Activated CD4-positive, CD25-positive, alpha-beta regulatory T cell treated with anti-CD3 and anti-CD28 coated beads, Interleukin-2, amount 50 U/mL, for 72 hours (primary cell): Measurements from ENCODE around the gene P2RX6.
"Not testable (repeated sequence)": the region's sequence is repeated elsewhere in the genome, so short reads cannot be mapped to it uniquely, and the experiment has no call there.

Experiments
- DNase-seq: peaks from one replicate; pipeline ENCODE4 v3.0.0; 2021

The P2RX6 gene

GRCh38 chr22:21033895-21034294 is 18.9 kb downstream of the P2RX6 start:
- DNase-seq = no peak

GRCh38 chr22:21034989-21035388 is 20.0 kb downstream of the P2RX6 start:
- no peak for DNase-seq

DNA sequence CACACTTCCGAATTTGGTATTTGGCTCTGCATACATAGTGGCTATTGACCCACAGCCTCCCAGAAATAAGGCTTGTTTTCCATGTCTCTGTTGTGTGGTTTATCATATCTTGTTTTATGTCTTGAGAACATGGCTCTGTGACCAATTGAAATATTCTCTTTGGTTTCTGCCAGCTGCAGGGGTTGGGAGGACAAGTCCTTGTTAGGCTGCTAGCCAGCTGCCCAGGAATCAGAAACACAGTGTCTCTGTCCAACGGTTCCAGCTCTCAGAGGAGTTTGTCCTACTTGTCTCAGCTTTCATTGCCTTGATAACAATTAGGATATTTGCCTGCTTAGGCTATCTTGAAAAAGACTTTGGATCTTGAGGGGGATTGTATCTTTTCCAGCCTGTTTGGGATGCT is 23.4 kb downstream of the P2RX6 start:
- no peak for DNase-seq

DNA sequence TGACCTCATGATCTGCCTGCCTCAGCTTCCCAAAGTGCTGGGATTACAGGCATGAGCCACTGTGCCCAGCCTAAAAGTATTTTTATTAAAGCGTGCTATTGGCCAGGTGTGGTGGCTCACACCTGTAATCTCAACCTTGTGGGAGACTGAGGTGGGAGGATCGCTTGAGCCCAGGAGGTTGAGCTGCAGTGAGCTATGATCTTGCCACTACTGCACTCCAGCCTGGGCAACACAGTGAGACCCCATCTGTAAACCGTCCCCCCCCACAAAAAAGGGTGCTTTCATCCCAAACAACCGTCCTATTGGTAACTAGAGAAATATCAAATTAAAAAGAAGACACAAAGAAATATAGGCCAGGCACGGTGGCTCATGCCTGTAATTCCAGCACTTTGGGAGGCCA is 24.2 kb downstream of the P2RX6 start:
- not testable (repeated sequence) for DNase-seq

DNA sequence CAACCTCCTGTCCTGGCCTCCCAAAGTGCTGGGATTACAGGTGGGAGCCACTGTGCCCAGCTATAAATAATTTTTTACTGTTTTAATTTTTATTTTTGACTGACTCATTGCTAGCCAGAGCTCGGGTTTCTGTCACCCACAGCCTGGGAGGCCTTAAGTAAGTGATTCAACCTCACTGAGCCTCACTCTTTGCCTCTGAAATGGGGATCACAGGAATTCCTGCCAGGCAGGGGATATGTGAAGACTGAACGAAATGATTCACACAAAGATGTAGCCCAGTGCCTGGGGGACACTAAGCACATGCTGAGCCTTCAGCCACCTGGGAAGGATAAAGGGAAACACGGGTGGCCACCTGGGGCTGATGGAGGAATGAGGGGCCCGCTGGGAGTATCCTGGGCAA is 27.0 kb downstream of the P2RX6 start:
- no peak for DNase-seq

DNA sequence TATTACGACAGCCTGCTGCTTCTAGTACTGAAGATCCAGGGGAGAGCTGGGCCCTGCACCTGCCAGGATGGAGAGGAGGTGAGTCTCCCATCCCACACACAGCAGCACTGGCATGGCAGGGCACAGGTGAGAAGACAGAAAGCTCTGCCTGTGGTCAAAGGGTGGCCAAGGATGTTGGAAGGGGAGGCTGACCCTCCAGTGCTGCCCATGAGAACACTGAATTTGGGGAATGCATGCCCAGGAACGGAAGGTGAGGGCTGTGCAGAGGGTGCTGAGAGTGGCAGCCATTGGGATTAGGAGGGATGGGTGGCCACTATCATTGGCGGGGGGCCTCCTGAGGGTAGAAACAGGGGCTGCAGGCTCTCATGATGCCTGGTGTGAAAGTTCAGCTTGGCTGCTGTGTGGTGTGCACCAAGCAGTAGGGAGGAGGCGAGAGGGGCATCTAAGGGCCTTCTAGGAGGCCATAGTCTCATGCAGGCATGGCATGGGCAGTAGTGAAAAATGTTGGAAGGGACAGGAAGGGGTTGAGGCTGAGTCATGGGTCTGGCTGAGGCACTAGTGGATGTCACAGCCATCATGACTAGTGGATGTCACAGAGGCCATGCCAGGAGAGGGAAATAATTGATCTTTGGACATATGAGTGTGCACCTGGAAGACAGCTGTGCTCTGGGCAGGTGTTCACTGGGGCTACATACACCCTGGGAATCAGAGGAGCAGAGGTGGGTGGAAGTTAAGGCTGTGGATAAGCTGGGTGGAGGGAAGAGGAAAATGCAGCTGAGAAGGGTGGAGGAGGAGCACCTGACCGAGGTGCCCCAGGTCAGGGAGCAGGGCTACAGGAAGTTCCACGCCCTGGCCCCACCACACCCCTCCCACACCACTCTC is 28.3 kb downstream of the P2RX6 start:
- no peak for DNase-seq

GRCh38 chr22:21043860-21044535 is 29.0 kb downstream of the P2RX6 start:
- DNase-seq = no peak

DNA sequence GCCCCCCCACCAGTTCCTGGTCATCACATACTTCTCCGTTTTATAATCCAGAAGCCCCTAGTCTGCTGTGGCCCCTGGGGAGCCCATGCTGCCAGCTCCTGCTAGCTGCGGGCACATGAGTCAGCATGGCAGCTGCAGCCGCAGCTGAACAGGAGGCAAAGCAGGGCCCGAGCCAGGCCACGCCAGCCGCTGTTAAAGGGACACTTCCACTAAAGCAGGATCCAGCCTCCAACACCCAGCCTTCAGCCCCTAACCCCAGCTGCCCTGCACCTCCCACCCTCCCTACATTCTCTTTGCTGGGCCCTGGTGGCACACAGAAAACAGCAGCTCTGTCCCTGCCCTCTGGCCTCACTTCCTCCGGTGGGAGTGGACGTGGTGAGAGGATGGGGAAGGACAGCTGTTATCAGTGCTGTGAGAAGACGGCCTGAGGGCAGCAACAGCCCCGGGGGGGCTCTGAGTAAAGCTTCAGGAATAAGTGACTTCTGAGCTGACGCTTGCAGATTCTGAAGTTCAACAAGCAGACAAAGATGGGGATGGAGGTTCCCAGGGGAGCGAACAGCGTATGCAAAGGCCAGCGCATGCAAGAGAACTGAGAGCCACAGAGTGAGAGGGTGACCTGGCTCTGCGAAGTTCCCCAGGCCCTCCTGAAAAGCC is 30.1 kb downstream of the P2RX6 start:
- no peak for DNase-seq

DNA sequence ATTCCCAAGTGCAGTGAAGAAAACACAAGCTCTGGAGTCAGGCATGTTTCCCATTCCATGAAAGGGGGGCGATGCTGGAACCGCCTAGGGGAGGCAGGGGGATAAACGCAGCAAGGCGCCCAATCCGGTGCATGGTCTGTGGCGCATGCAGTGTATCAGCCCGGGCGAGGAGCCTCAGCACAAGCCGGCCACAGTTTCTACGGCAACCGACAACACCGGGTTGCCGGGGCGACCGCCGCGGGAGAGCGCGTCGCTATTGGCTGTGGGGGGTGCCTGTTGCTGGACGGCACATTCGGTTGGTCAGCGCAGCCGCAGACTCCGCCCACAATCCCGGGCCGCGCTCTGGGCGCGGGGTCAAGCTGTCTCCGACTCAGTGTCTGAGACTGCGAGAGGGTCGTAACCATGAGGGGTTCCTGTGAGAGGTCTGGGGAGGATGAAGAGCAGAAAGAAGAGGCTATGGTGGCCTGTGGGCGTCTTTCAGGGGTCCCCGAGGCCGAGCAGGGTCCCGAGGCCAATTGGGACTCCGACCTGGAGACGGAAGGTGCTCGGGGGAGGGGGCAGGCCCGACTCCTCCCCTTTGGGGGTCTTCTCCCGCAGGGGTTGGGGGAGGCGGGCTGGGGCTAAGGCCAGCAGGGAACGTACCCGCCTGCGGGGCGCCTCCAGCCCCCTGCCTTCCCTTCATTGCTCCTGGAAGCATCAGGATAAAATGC is 30.8 kb downstream of the P2RX6 start, which contains the start of gene LRRC74B:
Gene LRRC74B (plus strand): TSS at position 362 of the 710 bp plus-strand sequence. CDS start 41 bp downstream, at position 403.
- DNase-seq = peak; percentile 74

DNA sequence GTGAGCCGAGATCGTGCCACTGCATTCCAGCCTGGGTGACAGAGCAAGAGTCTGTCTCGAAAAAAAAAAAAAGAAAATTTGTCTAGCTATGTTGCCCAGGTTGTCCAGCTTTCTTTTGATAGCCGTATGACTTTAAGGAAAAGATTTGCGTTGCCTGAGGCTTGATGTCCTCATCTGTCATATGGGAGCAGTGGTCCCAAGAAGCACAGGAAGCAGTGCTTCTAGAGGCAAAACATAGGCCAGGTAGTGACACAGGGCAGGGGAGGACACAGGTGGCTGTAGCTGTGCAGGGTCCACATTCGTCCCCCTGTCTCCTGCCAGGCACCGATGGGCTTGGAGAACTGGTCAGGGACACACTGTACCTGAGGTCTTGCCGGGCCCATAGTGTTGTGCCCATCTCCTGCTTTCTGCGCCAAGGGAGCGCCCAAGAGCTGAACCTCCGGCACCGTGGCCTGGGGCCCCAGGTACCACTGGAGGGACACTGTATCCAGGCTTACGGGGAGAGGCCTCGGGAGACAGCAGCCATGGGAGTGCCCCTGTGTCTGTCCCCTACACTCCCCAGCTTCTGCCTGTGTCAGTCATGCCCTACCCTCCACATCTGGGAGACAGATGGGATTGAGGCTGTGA is 32.2 kb downstream of the P2RX6 start:
- no peak for DNase-seq

- DNase-seq = no peak
These were observed 32.8 kb downstream of the P2RX6 start for GRCh38 chr22:21047730-21048129.

- not testable (repeated sequence) for DNase-seq
These were observed 33.5 kb downstream of the P2RX6 start for GRCh38 chr22:21048448-21048847.

- not testable (repeated sequence) for DNase-seq
These were observed 34.0 kb downstream of the P2RX6 start for GRCh38 chr22:21048965-21049364.

DNA sequence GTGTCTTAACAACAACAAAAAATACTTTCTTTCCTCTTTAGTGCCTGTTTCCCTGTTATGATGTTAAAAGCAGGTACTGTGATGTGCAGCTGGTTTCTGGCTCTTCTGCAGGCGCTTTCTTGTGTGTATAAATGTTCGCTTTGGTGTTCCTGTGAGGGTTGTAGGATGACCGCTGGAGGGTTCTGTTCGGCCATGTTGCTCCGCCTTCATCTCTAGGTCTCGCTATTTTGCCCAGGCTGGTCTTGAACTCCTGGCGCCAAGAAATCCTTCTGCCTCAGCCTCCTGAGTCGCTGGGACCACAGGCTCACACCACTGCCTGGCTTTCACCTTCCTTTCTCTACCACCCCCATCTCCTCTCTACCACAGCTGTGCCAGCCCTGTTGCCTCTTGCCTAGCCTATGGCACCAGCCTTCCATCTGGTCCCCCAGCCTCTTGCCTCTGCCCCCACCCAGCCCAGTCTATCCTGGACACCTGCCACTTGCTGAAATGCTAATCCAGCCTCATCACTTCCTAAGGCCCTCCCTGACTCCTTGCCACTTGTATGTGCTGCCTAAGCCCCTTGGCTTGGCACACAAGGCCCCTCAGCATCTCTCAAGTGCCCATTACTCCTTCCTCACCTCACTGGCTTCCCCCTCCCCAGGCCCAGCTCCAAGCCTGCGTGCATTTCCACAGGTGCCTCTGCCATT is 36.3 kb downstream of the P2RX6 start:
- DNase-seq = no peak

DNA sequence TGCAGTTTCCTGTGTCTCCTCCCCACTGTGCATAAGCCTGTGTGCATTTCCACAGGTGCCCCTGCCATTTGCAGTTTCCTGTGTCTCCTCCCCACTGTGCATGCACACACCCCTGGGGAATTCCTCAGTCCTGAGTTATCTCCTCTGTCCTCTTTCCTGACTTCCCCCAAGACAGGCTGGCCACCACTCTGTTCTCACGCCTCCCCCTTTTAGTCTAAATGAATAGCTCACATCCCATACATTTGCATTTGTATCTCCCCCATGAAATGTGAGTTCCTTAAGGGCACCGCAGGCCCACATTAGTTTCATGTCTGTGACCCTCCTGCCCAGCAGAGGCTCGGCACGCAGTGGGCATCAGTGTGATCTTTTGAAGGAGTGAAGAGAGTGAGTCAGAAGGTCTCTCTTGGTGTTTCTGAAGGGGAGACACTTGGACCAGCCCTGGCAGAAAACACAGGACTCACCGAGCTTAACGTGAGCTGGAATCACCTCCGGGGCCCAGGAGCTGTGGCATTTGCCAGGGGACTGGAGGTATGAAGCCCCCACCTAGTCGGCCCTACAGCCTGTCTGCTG is 37.0 kb downstream of the P2RX6 start:
- DNase-seq = no peak

DNA sequence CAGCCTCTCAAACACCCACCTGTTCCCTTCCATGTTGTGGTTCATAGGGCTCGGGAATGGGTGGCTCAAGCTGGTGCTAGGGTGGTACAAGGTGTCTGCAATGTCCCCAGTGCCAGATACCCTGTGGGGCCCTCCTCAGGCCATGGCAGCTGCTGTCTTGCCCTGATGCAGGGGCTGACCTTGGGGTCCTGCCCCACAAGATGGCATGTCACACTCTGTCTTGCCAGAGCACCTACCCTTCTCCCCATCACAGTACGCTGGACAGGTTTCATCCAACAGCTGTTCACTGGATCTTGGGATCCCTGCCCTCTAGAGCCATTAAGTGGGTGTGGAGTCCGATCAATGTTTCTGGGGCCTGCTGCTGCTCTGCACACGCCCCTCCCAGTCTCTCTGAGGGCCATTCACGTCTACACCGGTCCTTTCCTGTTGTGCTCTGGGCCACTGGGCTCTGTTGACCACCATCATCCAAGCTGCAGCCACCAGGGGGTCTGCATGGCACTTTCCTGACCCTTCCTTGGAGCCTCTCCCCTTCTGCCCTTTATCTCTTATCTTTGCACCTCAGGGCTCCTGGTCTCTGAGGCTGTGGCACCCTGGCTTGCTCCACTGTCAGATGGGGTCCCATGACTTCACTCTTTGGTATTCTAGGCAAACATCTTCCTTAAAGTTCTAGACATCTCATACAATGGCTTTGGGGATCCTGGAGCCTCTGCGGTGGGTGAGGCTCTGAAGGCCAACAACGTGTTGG is 37.9 kb downstream of the P2RX6 start:
- DNase-seq = no peak

GRCh38 chr22:21054046-21054713 is 39.2 kb downstream of the P2RX6 start:
- no peak for DNase-seq

DNA sequence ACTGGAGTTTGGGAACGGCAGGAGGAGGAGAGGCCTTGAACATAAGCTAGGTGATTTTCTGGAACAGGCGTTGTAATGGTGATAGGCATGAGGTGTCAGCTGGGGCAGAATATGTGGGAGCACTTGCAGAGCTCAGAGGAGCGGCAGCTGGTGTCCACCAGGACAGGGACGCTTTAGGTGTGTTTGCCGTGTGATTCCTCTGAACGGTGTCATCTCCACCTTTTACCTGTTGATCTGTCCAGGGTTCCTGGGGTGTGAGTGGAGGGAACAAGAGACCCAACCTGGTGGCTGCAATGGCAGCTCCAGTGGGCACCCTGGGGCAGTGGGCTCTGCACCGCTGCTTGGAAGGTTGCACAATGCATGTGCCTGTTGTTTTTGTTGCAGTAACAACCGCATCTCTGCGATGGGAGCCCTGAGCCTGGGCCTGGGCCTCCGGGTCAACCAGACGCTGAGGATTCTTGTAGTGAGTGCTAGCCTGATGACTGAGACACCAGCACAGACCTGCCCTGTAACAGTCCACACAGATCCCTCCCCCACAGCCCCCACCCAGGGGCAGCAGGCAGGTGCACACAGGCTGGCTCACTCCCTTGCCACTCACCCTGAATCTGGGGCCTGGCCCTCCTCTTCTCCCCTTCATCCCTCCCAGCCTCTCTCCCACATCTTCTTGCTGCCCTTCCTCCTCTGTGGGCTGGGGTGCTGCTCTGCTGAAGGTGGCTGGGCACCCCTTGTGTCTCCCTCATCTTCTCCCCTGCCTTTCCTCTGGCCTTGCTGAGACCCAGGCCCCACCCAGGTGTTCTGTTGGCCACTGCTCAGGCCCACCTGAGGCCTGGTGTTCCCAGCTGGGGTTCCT is 40.0 kb downstream of the P2RX6 start:
- no peak for DNase-seq

DNA sequence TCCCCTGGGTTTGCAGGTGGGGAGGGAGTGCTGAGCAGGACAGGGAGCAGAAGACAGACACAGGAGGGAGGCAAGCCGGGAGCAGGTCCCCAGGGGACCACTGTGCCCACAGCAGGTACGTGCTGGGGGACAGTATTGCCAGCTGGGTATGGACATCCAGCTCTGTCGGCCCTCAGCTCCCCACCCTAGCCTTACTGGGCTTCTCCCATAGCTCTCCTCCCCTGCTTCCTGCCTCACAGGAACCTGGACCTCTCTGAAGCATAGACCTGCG is 40.5 kb downstream of the P2RX6 start:
- DNase-seq = no peak
